Activated gamma-delta T cell (primary cell): Measurements from ENCODE around the gene S100A3.

Source experiments
- DNase-seq: peaks from one replicate; lab custom pipeline; 2025; lab: John Stamatoyannopoulos, UW

The S100A3 gene

GRCh38 chr1:153509729-153510354 is 39.2 kb downstream of the S100A3 start:
- DNase-seq, result no peak

GRCh38 chr1:153509036-153509435 is 40.0 kb downstream of the S100A3 start:
- DNase-seq, result no peak

- DNase-seq, result no peak
Observed at GRCh38 chr1:153507926-153508583, 41.0 kb downstream of the S100A3 start.

GRCh38 chr1:153506831-153507413 is 42.1 kb downstream of the S100A3 start:
- DNase-seq, result no peak

GRCh38 chr1:153506386-153506785 is 42.7 kb downstream of the S100A3 start:
- DNase-seq, result no peak

GRCh38 chr1:153505576-153505975 is 43.5 kb downstream of the S100A3 start:
- DNase-seq, result no peak

- DNase-seq, result no peak
Observed at GRCh38 chr1:153503766-153504165, 45.3 kb downstream of the S100A3 start.

- DNase-seq, result no peak
Observed at GRCh38 chr1:153498746-153499145, 50.3 kb downstream of the S100A3 start.
